ENCODE results near the gene NIPAL4.

DNA sequence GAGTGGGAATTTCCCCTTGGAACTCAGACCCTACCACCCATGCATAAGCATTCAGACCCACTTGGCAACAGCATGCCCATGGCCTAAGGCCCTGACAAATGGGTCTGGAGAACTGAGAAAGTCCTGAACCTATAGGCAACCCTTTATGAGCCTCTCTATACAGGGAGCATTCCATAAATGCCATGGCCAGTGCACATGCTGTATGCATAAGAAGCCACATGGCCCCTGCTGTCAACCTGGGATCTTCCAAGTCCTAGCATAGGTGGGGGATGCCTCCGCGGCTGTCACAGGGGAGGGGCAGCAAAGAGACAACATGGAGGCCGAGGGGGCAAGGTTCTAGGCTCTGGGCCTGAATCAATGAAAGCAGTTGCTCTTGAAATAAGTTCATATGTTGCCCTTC is 8.2 kb upstream of the NIPAL4 start:
- TF ChIP-seq, protein P1, sequence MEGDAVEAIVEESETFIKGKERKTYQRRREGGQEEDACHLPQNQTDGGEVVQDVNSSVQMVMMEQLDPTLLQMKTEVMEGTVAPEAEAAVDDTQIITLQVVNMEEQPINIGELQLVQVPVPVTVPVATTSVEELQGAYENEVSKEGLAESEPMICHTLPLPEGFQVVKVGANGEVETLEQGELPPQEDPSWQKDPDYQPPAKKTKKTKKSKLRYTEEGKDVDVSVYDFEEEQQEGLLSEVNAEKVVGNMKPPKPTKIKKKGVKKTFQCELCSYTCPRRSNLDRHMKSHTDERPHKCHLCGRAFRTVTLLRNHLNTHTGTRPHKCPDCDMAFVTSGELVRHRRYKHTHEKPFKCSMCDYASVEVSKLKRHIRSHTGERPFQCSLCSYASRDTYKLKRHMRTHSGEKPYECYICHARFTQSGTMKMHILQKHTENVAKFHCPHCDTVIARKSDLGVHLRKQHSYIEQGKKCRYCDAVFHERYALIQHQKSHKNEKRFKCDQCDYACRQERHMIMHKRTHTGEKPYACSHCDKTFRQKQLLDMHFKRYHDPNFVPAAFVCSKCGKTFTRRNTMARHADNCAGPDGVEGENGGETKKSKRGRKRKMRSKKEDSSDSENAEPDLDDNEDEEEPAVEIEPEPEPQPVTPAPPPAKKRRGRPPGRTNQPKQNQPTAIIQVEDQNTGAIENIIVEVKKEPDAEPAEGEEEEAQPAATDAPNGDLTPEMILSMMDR (IDR thresholded peaks at IDR 0.05 in 4 of 5, conservative IDR thresholded peaks at IDR 0.05 in 1 of 5) = no peak
- TF ChIP-seq POLR2A (IDR thresholded peaks at IDR 0.05) = no peak
